HG03064 (cell line): Measurements from ENCODE around the gene ADGRG6.
"Not testable (repeated sequence)": the region's sequence is repeated elsewhere in the genome, so short reads cannot be mapped to it uniquely, and the experiment has no call there.

ENCODE experiments used
- ATAC-seq: cut with Tn5 transposase; IDR thresholded peaks from one replicate; pipeline ENCODE4 v1.9.1; 2021; ENCODE audit warnings: low read depth; ENCODE audit not compliant: unreplicated experiment

ADGRG6 gene

GRCh38 chr6:142341855-142342330 lies 40.1 kb downstream of the ADGRG6 start:
- ATAC-seq, result no peak

GRCh38 chr6:142342986-142343385 lies 41.2 kb downstream of the ADGRG6 start:
- ATAC-seq, result no peak

GRCh38 chr6:142343938-142344337 lies 42.1 kb downstream of the ADGRG6 start:
- ATAC-seq, result no peak

GRCh38 chr6:142345261-142345660 lies 43.5 kb downstream of the ADGRG6 start:
- no peak for ATAC-seq

GRCh38 chr6:142346166-142346565 lies 44.4 kb downstream of the ADGRG6 start:
- ATAC-seq, result not testable (repeated sequence)

- no peak for ATAC-seq
These were observed 47.5 kb downstream of the ADGRG6 start for GRCh38 chr6:142349215-142349823.

GRCh38 chr6:142350309-142350708 lies 48.5 kb downstream of the ADGRG6 start:
- no peak for ATAC-seq

- no peak for ATAC-seq
These were observed 51.9 kb downstream of the ADGRG6 start for GRCh38 chr6:142353690-142354089.

- ATAC-seq, result no peak
These were observed 52.8 kb downstream of the ADGRG6 start for GRCh38 chr6:142354650-142355049.

- no peak for ATAC-seq
These were observed 53.8 kb downstream of the ADGRG6 start for GRCh38 chr6:142355520-142356174.

GRCh38 chr6:142356201-142356883 lies 54.5 kb downstream of the ADGRG6 start:
- no peak for ATAC-seq

- ATAC-seq, result no peak
These were observed 55.0 kb downstream of the ADGRG6 start for GRCh38 chr6:142356884-142357225.

GRCh38 chr6:142357879-142358278 lies 56.1 kb downstream of the ADGRG6 start:
- no peak for ATAC-seq

- no peak for ATAC-seq
These were observed 57.6 kb downstream of the ADGRG6 start for GRCh38 chr6:142359271-142359960.

- no peak for ATAC-seq
These were observed 59.5 kb downstream of the ADGRG6 start for GRCh38 chr6:142361345-142361744.

GRCh38 chr6:142361779-142362750 lies 60.3 kb downstream of the ADGRG6 start:
- no peak for ATAC-seq

- ATAC-seq, result no peak
These were observed 65.3 kb downstream of the ADGRG6 start for GRCh38 chr6:142367061-142367460.

GRCh38 chr6:142367501-142368018 lies 65.8 kb downstream of the ADGRG6 start:
- no peak for ATAC-seq

- no peak for ATAC-seq
These were observed 67.5 kb downstream of the ADGRG6 start for GRCh38 chr6:142369266-142369665.

- no peak for ATAC-seq
These were observed 70.5 kb downstream of the ADGRG6 start for GRCh38 chr6:142372348-142372747.
